H9 (cell line): ENCODE results near the gene TXNDC12. TPM values are rescaled to one million over a fixed set of nuclear protein-coding genes. Genes with fewer than 3 reads are reported as not detected.
"Not testable (repeated sequence)": the region's sequence is repeated elsewhere in the genome, so short reads cannot be mapped to it uniquely, and the experiment has no call there.

Source experiments
- DNase-seq: peaks from one replicate; pipeline ENCODE4 v3.0.0-alpha.2; 2017
- H2AFZ ChIP-seq: one replicate; pipeline ENCODE4 v1.6.1; 2013; ENCODE audit warnings: mild to moderate bottlenecking, low read length, control low read depth, moderate library complexity
- H2AK5ac ChIP-seq: 2 replicates; pipeline ENCODE4 v1.6.1; 2013; ENCODE audit warnings: low read length, control low read depth, mixed read lengths; ENCODE audit not compliant: insufficient read length
- H2BK120ac ChIP-seq: one replicate; pipeline ENCODE4 v1.6.1; 2013; ENCODE audit warnings: low read depth, mild to moderate bottlenecking, low read length, control low read depth, inconsistent platforms; ENCODE audit not compliant: poor library complexity, severe bottlenecking
- H2BK12ac ChIP-seq: 2 replicates; pipeline ENCODE4 v1.6.1; 2013; ENCODE audit warnings: low read length, control low read depth, mixed read lengths, low read depth; ENCODE audit not compliant: insufficient read length
- H2BK15ac ChIP-seq: 2 replicates; pipeline ENCODE4 v1.6.1; 2013; ENCODE audit warnings: low read depth, low read length, control low read depth
- H2BK20ac ChIP-seq: one replicate; pipeline ENCODE4 v1.6.1; 2013; ENCODE audit warnings: low read depth, mild to moderate bottlenecking, low read length, control low read depth, inconsistent platforms; ENCODE audit not compliant: poor library complexity, severe bottlenecking
- H2BK5ac ChIP-seq: 2 replicates; pipeline ENCODE4 v1.6.1; 2013; ENCODE audit warnings: low read length, control low read depth, mixed read lengths; ENCODE audit not compliant: insufficient read length
- H3K14ac ChIP-seq: 2 replicates; pipeline ENCODE4 v1.6.1; 2013; ENCODE audit warnings: low read length, control low read depth; ENCODE audit not compliant: insufficient read depth
- H3K18ac ChIP-seq: 2 replicates; pipeline ENCODE4 v1.6.1; 2013; ENCODE audit warnings: low read depth, mild to moderate bottlenecking, mixed read lengths, low read length, control low read depth; ENCODE audit not compliant: insufficient read length
- H3K23ac ChIP-seq: 2 replicates; pipeline ENCODE4 v1.6.1; 2013; ENCODE audit warnings: low read length, control low read depth, mixed read lengths, low read depth; ENCODE audit not compliant: insufficient read length
- H3K23me2 ChIP-seq: 2 replicates; pipeline ENCODE4 v1.6.1; 2013; ENCODE audit warnings: low read depth, mild to moderate bottlenecking, mixed read lengths, low read length, control low read depth; ENCODE audit not compliant: insufficient read length, poor library complexity, severe bottlenecking
- H3K27ac ChIP-seq: 2 replicates; pipeline ENCODE4 v1.5.1; 2013; ENCODE audit warnings: low read length, control low read depth, mixed read lengths, low read depth; ENCODE audit not compliant: insufficient read length
- H3K27me3 ChIP-seq: 2 replicates; pipeline ENCODE4 v1.6.1; 2013; ENCODE audit warnings: low read length, control low read depth, inconsistent platforms; ENCODE audit not compliant: insufficient read depth
- H3K4ac ChIP-seq: 2 replicates; pipeline ENCODE4 v1.6.1; 2013; ENCODE audit warnings: low read depth, mild to moderate bottlenecking, control low read depth, inconsistent platforms, low read length, moderate library complexity
- H3K4me1 ChIP-seq: 2 replicates; pipeline ENCODE4 v1.6.1; 2013; ENCODE audit warnings: low read length, control low read depth, inconsistent platforms; ENCODE audit not compliant: insufficient read depth
- H3K4me2 ChIP-seq: 2 replicates; pipeline ENCODE4 v1.6.1; 2013; ENCODE audit warnings: low read length, control low read depth, mixed read lengths; ENCODE audit not compliant: insufficient read length, insufficient read depth
- H3K56ac ChIP-seq: 2 replicates; pipeline ENCODE4 v1.6.1; 2013; ENCODE audit warnings: low read depth, mild to moderate bottlenecking, mixed read lengths, low read length, control low read depth; ENCODE audit not compliant: insufficient read length
- H3K79me1 ChIP-seq: 2 replicates; pipeline ENCODE4 v1.6.1; 2013; ENCODE audit warnings: low read depth, mild to moderate bottlenecking, moderate library complexity, low read length, control low read depth, inconsistent platforms; ENCODE audit not compliant: insufficient read depth, poor library complexity, severe bottlenecking
- H3K79me2 ChIP-seq: 2 replicates; pipeline ENCODE4 v1.6.1; 2013; ENCODE audit warnings: low read length, control low read depth, inconsistent platforms; ENCODE audit not compliant: insufficient read depth
- H3K9ac ChIP-seq: 2 replicates; pipeline ENCODE4 v1.6.1; 2013; ENCODE audit warnings: low read length, control low read depth, mixed read lengths; ENCODE audit not compliant: insufficient read length; ENCODE audit errors: extremely low read depth
- H3K9me3 ChIP-seq: one replicate; pipeline ENCODE4 v1.6.1; 2013; ENCODE audit warnings: low read depth, low read length, inconsistent platforms; ENCODE audit not compliant: control insufficient read depth
- H3T11ph ChIP-seq: one replicate; pipeline ENCODE4 v1.6.1; 2013; ENCODE audit warnings: mild to moderate bottlenecking, low read length, control low read depth, inconsistent platforms
- H4K20me1 ChIP-seq: one replicate; pipeline ENCODE4 v1.6.1; 2013; ENCODE audit not compliant: control insufficient read depth, insufficient read length, insufficient read depth
- H4K5ac ChIP-seq: 2 replicates; pipeline ENCODE4 v1.6.1; 2013; ENCODE audit warnings: low read depth, mild to moderate bottlenecking, mixed read lengths, low read length, control low read depth; ENCODE audit not compliant: insufficient read length
- H4K8ac ChIP-seq: replicated peaks from 2 replicates; pipeline ENCODE4 v1.6.1; 2013; ENCODE audit warnings: low read length, control low read depth, mixed read lengths, low read depth; ENCODE audit not compliant: insufficient read length
- H4K91ac ChIP-seq: 2 replicates; pipeline ENCODE4 v1.6.1; 2013; ENCODE audit warnings: low read depth, mild to moderate bottlenecking, moderate library complexity, mixed read lengths, low read length, control low read depth; ENCODE audit not compliant: insufficient read length
- H3K27ac Mint-ChIP-seq, 3 experiments: 2 replicates in 2 of 3; 3 replicates in 1 of 3; pipeline ENCODE4 v1.8.0; 2020 to 2021; ENCODE audit warnings: mixed read lengths in 3 of 3, mild to moderate bottlenecking in 1 of 3, moderate library complexity in 1 of 3
- H3K27me3 Mint-ChIP-seq: 2 replicates; pipeline ENCODE4 v1.8.0; 2021; ENCODE audit warnings: low read depth, mild to moderate bottlenecking, moderate library complexity, mixed read lengths
- H3K36me3 Mint-ChIP-seq, 3 experiments: 2 replicates in 2 of 3; 3 replicates in 1 of 3; pipeline ENCODE4 v1.8.0; 2020 to 2021; ENCODE audit warnings: low read depth in 3 of 3, mixed read lengths in 3 of 3; ENCODE audit not compliant: insufficient read depth in 1 of 3
- H3K4me1 Mint-ChIP-seq, 2 experiments: 2 replicates each; pipeline ENCODE4 v1.8.0; 2020; ENCODE audit warnings: mixed read lengths in 2 of 2
- H3K4me3 Mint-ChIP-seq, 2 experiments: 2 replicates in 1 of 2; 3 replicates in 1 of 2; pipeline ENCODE4 v1.8.0; 2020 to 2021; ENCODE audit warnings: mild to moderate bottlenecking in 2 of 2, mixed read lengths in 2 of 2, moderate library complexity in 1 of 2
- H3K9me3 Mint-ChIP-seq, 2 experiments: 2 replicates in 1 of 2; 3 replicates in 1 of 2; pipeline ENCODE4 v1.8.0; 2020; ENCODE audit warnings: mild to moderate bottlenecking in 2 of 2, mixed read lengths in 2 of 2, moderate library complexity in 1 of 2
- WGBS: extraction: QIAGEN DNeasy Blood & Tissue Kit; methylation state at CpG from one replicate; pipeline ENCODE4 v1.1.7; 2013; ENCODE audit warnings: missing lambda C conversion rate, low lambda C conversion rate, mixed read lengths; ENCODE audit not compliant: insufficient read length; ENCODE audit errors: extremely low coverage; 5-methylcytosine and 5-hydroxymethylcytosine counted together
- total RNA-seq: library from RNA; stranded (reverse); gene quantifications from 2 replicates; pipeline ENCODE4 v1.2.1, GENCODE V29; 2021

The TXNDC12 gene
- total RNA-seq, 1 experiment from 2014 or later: 82.1 TPM

DNA sequence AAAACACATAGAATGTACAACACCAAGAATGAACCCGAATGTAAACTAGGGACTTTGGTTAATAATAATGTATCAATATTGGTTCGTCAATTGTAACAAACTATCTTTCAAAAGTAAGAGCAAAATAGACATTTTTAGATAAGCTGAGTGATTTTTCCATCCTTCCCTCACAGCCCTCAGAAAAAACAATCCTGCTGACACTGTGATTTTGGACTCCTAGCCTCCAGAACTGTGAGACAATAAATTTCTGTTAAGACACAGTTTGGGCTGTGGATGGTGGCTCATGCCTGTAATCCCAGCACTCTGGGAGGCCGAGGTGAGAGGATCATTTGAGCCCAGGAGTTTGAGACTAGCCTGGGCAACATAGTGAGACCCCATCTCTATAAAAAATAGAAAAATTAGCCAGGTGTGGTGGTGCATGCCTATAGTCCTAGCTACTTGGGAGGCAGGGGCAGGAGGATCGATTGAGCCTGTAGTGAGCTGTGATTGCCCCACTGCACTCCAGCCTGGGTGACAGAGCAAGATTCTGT is 9.3 kb downstream of the TXNDC12 start:
- not testable (repeated sequence) for H4K8ac ChIP-seq, H3K27me3 ChIP-seq, H2BK5ac ChIP-seq, H3K27ac ChIP-seq, H3K4ac ChIP-seq, DNase-seq, H2BK120ac ChIP-seq, H3T11ph ChIP-seq, H2BK20ac ChIP-seq, H3K27me3 Mint-ChIP-seq, H3K23ac ChIP-seq, H3K9ac ChIP-seq, H2BK15ac ChIP-seq, H2AFZ ChIP-seq, H3K9me3 Mint-ChIP-seq, H4K5ac ChIP-seq, H3K23me2 ChIP-seq, H3K4me3 Mint-ChIP-seq, H3K79me2 ChIP-seq, H4K20me1 ChIP-seq, H3K27ac Mint-ChIP-seq, H2AK5ac ChIP-seq, H4K91ac ChIP-seq, H3K4me1 Mint-ChIP-seq, H3K9me3 ChIP-seq, H3K4me1 ChIP-seq, H3K18ac ChIP-seq, H3K4me2 ChIP-seq, H3K79me1 ChIP-seq, H3K14ac ChIP-seq, H2BK12ac ChIP-seq, H3K56ac ChIP-seq
- H3K36me3 Mint-ChIP-seq: peaks cover 4 to 30% (median 30%) of the 10 kb centered on the region in 3 experiments; a peak in 6 of 7 replicates
- no CpG with 5 or more reads among the region's 4 CpGs for WGBS
